ENCODE results near the gene TEX52.

TEX52 gene

DNA sequence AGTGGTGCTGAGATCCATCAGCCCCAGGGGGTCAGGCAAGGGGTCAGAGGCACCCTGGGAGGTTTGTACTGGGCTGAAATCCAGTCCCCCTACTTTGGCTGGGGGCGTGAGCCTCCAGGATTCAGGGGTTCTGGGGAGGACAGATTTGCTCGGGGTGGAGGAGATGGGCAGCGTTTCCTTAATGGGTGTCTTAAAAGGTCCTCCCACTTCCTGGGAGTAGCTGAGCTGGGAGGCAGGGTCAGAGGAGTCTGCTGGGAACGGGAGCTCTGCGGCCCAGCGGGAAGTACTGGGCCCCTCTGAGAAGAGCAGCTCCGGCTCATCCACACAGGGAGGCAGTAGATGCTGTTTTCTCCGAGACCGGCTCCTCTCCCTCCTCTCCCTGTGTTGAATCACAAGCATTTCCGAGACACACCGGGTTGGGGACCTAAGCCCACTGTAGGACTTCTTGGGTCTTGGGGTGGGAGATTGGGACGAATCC, 2.1 kb upstream of the TEX52 start:
- Histone ChIP-seq H3K27ac (ENCODE audit: low read depth, low read length) (no peak overlapping the region), H3K79me2 (ENCODE audit: insufficient read depth, low read length) (no peaks in the 10 kb centered on the region), H3K36me3 (ENCODE audit: low read length) (peaks cover 8% of the 10 kb centered on the region; the same call in 1 of the 2 replicates), H3F3A (ENCODE audit: insufficient read depth) (peaks cover 9% of the 10 kb centered on the region; the same call in 1 of the 2 replicates), H3K4me2 (ENCODE audit: low read depth, low read length, poor library complexity, severe bottlenecking) (no peak overlapping the region), H3K9ac (ENCODE audit: low read length) (no peak overlapping the region), H3K27me3 (ENCODE audit: low read length) (no peaks in the 10 kb centered on the region), H4K20me1 (ENCODE audit: low read depth, low read length) (no peaks in the 10 kb centered on the region), H2AFZ (ENCODE audit: low read depth, low read length, severe bottlenecking) (no peak overlapping the region), H3K4me3 (ENCODE audit: insufficient read depth, low read length, poor library complexity, severe bottlenecking) (no peak overlapping the region), H3K9me3 (ENCODE audit: insufficient read depth, low read length) (no peaks in the 10 kb centered on the region), H3K9me2 (replicated peaks; ENCODE audit: insufficient read depth, low read length) (no peaks in the 10 kb centered on the region)
- TF ChIP-seq, protein P1, sequence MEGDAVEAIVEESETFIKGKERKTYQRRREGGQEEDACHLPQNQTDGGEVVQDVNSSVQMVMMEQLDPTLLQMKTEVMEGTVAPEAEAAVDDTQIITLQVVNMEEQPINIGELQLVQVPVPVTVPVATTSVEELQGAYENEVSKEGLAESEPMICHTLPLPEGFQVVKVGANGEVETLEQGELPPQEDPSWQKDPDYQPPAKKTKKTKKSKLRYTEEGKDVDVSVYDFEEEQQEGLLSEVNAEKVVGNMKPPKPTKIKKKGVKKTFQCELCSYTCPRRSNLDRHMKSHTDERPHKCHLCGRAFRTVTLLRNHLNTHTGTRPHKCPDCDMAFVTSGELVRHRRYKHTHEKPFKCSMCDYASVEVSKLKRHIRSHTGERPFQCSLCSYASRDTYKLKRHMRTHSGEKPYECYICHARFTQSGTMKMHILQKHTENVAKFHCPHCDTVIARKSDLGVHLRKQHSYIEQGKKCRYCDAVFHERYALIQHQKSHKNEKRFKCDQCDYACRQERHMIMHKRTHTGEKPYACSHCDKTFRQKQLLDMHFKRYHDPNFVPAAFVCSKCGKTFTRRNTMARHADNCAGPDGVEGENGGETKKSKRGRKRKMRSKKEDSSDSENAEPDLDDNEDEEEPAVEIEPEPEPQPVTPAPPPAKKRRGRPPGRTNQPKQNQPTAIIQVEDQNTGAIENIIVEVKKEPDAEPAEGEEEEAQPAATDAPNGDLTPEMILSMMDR (IDR thresholded peaks at IDR 0.05; ENCODE audit: insufficient read depth, low read length, poor library complexity, severe bottlenecking): no peak
- TF ChIP-seq EZH2phosphoT487 (conservative IDR thresholded peaks at IDR 0.05; ENCODE audit: low read length): no peak

DNA sequence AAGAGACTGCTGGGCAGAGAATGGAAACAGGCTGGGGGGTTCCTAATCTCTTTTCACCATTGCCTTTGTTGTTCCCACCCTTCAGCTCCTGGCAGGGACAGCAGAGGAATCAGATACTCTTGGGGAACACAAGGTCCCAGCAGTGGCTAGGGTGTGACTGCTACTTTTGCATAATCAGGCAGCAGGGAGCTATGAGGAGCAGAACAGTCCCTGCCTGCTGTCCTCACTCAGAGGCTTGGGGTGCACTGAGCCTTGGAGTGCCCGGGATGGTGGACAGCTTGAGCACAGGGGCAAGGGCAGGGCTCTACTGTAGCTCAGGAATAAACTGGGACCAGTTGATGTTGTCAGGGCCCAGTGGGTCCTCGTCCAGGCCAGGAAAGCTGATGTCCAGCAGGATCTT, 1.5 kb upstream of the TEX52 start:
- Histone ChIP-seq H3K9me3 (ENCODE audit: insufficient read depth, low read length) (no peaks in the 10 kb centered on the region), H3F3A (ENCODE audit: insufficient read depth) (peaks cover 9% of the 10 kb centered on the region; the same call in 1 of the 2 replicates), H3K27ac (ENCODE audit: low read depth, low read length) (no peak overlapping the region), H3K4me3 (ENCODE audit: insufficient read depth, low read length, poor library complexity, severe bottlenecking) (no peak overlapping the region), H3K79me2 (ENCODE audit: insufficient read depth, low read length) (no peaks in the 10 kb centered on the region), H4K20me1 (ENCODE audit: low read depth, low read length) (no peaks in the 10 kb centered on the region), H3K27me3 (ENCODE audit: low read length) (no peaks in the 10 kb centered on the region), H3K4me2 (ENCODE audit: low read depth, low read length, poor library complexity, severe bottlenecking) (no peak overlapping the region), H3K36me3 (ENCODE audit: low read length) (peaks cover 6% of the 10 kb centered on the region; the same call in 1 of the 2 replicates), H3K9ac (ENCODE audit: low read length) (no peak overlapping the region), H2AFZ (ENCODE audit: low read depth, low read length, severe bottlenecking) (no peak overlapping the region), H3K9me2 (replicated peaks; ENCODE audit: insufficient read depth, low read length) (no peaks in the 10 kb centered on the region)
- no peak for TF ChIP-seq EZH2phosphoT487 (conservative IDR thresholded peaks at IDR 0.05; ENCODE audit: low read length)
- TF ChIP-seq, protein P1 (IDR thresholded peaks at IDR 0.05; ENCODE audit: insufficient read depth, low read length, poor library complexity, severe bottlenecking): no peak

DNA sequence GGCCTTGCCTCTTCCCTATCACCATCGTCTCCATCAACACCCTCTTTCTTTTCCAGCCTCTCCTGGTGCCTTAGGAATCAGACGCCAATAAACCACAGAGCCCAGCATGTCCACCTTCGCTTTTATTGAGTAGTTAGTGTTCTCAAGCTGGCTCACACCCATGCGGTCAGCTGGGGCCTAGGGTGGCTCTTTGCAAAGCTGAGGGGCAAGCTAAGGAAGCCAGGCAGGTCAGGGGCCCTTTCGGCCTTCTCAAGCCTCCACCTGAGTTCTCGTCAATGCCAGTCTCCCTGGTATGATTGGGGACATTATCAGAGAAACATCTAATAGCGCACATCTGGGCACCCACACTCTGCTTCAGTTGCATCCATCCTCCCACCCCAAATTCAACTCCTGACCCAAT, 737 bp upstream of the TEX52 start:
- Histone ChIP-seq H3K36me3 (ENCODE audit: low read length) (peaks cover 6% of the 10 kb centered on the region; the same call in 1 of the 2 replicates), H4K20me1 (ENCODE audit: low read depth, low read length) (no peaks in the 10 kb centered on the region), H3F3A (ENCODE audit: insufficient read depth) (peaks cover 9% of the 10 kb centered on the region; the same call in 1 of the 2 replicates), H2AFZ (ENCODE audit: low read depth, low read length, severe bottlenecking) (no peak overlapping the region), H3K9me2 (replicated peaks; ENCODE audit: insufficient read depth, low read length) (no peaks in the 10 kb centered on the region), H3K9ac (ENCODE audit: low read length) (no peak overlapping the region), H3K27me3 (ENCODE audit: low read length) (no peaks in the 10 kb centered on the region), H3K4me2 (ENCODE audit: low read depth, low read length, poor library complexity, severe bottlenecking) (no peak overlapping the region), H3K79me2 (ENCODE audit: insufficient read depth, low read length) (no peaks in the 10 kb centered on the region), H3K9me3 (ENCODE audit: insufficient read depth, low read length) (no peaks in the 10 kb centered on the region), H3K4me3 (ENCODE audit: insufficient read depth, low read length, poor library complexity, severe bottlenecking) (no peak overlapping the region), H3K27ac (ENCODE audit: low read depth, low read length) (no peak overlapping the region)
- TF ChIP-seq, protein P1 (IDR thresholded peaks at IDR 0.05; ENCODE audit: insufficient read depth, low read length, poor library complexity, severe bottlenecking): no peak
- no peak for TF ChIP-seq EZH2phosphoT487 (conservative IDR thresholded peaks at IDR 0.05; ENCODE audit: low read length)
